HepG2 (cell line): ENCODE data around the gene PHACTR1. TPM values are rescaled to one million over a fixed set of nuclear protein-coding genes. Genes with fewer than 3 reads are reported as not detected.

Source experiments
- ATAC-seq: fragments of 200-7000 bp; cut with Tn5 transposase; 3 replicates; pipeline ENCODE4 v1.9.1; 2020; ENCODE audit warnings: mild to moderate bottlenecking, moderate library complexity
- BruUV-seq: library from RNA; stranded (reverse); fragments of 400-500 nt; replicated peaks from 2 replicates; lab custom pipeline; 2021; lab: Mats Ljungman, UMichigan
- CTCF ChIA-PET: fragments of 300-600 bp; formaldehyde crosslinking; extraction: SDS; loops from one replicate; lab custom pipeline; 2021; ENCODE audit warnings: low total read pairs, inconsistent platforms, low intra/inter-chr PET ratio; lab: Yijun Ruan, JAX
- POLR2A ChIA-PET: fragments of 350-600 bp; sonication (Branson Sonifier 250); formaldehyde crosslinking; loops from one replicate; lab custom pipeline; 2020; ENCODE audit warnings: antibody characterized with exemption, inconsistent platforms; lab: Yijun Ruan, JAX
- DNase-seq: peaks from one replicate; pipeline ENCODE4 v3.0.0-alpha.2; 2015; ENCODE audit warnings: low spot score
- FAIRE-seq: peaks from 3 replicates; lab custom pipeline; 2011; peaks lifted over from hg19 to GRCh38; lab: Jason Lieb, UNC
- H2AFZ ChIP-seq: one replicate; pipeline ENCODE4 v1.6.1; 2011; ENCODE audit warnings: low read length, inconsistent platforms
- H3K27ac ChIP-seq: fragments of 300-600 bp; 3 replicates; pipeline ENCODE4 v1.8.0; 2011; ENCODE audit warnings: mixed run types, mild to moderate bottlenecking, mixed read lengths, low read length, inconsistent platforms; ENCODE audit not compliant: insufficient read depth; ENCODE audit errors: extremely low read length
- H3K27me3 ChIP-seq, 2 experiments: fragments of 200-600 bp in 1 of 2; 2 replicates in 1 of 2; 3 replicates in 1 of 2; pipeline versions ENCODE4 v1.6.0 to v1.8.0; 2011; ENCODE audit warnings: low read length in 2 of 2, mild to moderate bottlenecking in 2 of 2, moderate library complexity in 2 of 2, inconsistent platforms in 1 of 2; ENCODE audit not compliant: insufficient read depth in 2 of 2, control insufficient read depth in 1 of 2
- H3K36me3 ChIP-seq, 2 experiments: fragments of 200-600 bp in 1 of 2; replicated peaks in 1 of 2; 2 replicates in 1 of 2; 3 replicates in 1 of 2; pipeline versions ENCODE4 v1.5.1 to v1.8.0; 2011; ENCODE audit warnings: low read length in 2 of 2, inconsistent platforms in 1 of 2; ENCODE audit not compliant: insufficient read depth in 2 of 2, control insufficient read depth in 1 of 2
- H3K4me1 ChIP-seq: 2 replicates; pipeline ENCODE4 v1.5.1; 2012; ENCODE audit warnings: low read length, inconsistent platforms; ENCODE audit not compliant: insufficient read depth
- H3K4me2 ChIP-seq: 2 replicates; pipeline ENCODE4 v1.6.0; 2011; ENCODE audit warnings: low read depth, low read length, inconsistent platforms
- H3K4me3 ChIP-seq, 3 experiments: fragments of 200-600 bp in 1 of 3; sonication (generic), shearing (Covaris generic) in 1 of 3; replicated peaks in 1 of 3; 2 replicates each; pipeline ENCODE4 v1.5.1; 2011 to 2016; ENCODE audit warnings: low read length in 3 of 3, inconsistent platforms in 2 of 3, low read depth in 2 of 3, mild to moderate bottlenecking in 2 of 3, control low read depth in 1 of 3, mixed read lengths in 1 of 3; ENCODE audit not compliant: insufficient read depth in 1 of 3
- H3K79me2 ChIP-seq: one replicate; pipeline ENCODE4 v1.6.1; 2011; ENCODE audit warnings: low read length, inconsistent platforms; ENCODE audit not compliant: insufficient read depth
- H3K9ac ChIP-seq: 2 replicates; pipeline ENCODE4 v1.6.0; 2011; ENCODE audit warnings: mild to moderate bottlenecking, low read depth, low read length, inconsistent platforms; ENCODE audit not compliant: insufficient read depth
- H3K9me3 ChIP-seq: 2 replicates; pipeline ENCODE4 v1.5.1; 2012; ENCODE audit warnings: mild to moderate bottlenecking, low read length
- H4K20me1 ChIP-seq: 2 replicates; pipeline ENCODE4 v1.6.0; 2011; ENCODE audit warnings: inconsistent platforms, mild to moderate bottlenecking, low read length, moderate library complexity; ENCODE audit not compliant: insufficient read depth
- GATA4 ChIP-seq: sonication (generic); IDR thresholded peaks from 2 replicates; pipeline ENCODE4 v1.6.1; 2016; ENCODE audit warnings: antibody characterized with exemption, low read depth, borderline replicate concordance
- HMGXB3 ChIP-seq: sonication (generic); formaldehyde crosslinking; IDR thresholded peaks from 2 replicates; pipeline ENCODE4 v1.4.0; 2020; ENCODE audit warnings: missing genetic modification reagents, borderline replicate concordance
- LRRFIP1 ChIP-seq: sonication (generic); formaldehyde crosslinking; conservative IDR thresholded peaks from 2 replicates; pipeline ENCODE4 v1.4.0; 2020; ENCODE audit warnings: missing genetic modification reagents
- NCOA2 ChIP-seq: sonication (generic); formaldehyde crosslinking; IDR thresholded peaks from 2 replicates; pipeline ENCODE4 v1.8.0; 2022; ENCODE audit warnings: inconsistent platforms
- TCF12 ChIP-seq, 2 experiments: fragments of 450-650 bp in 1 of 2; sonication (generic) in 1 of 2; formaldehyde crosslinking in 1 of 2; IDR thresholded peaks; 2 replicates each; pipeline versions ENCODE4 v1.6.1 to v1.8.0; 2017 to 2022; ENCODE audit warnings: antibody characterized with exemption in 1 of 2, mild to moderate bottlenecking in 1 of 2, missing genetic modification reagents in 1 of 2, moderate library complexity in 1 of 2
- ZNF674 ChIP-seq: sonication (generic); formaldehyde crosslinking; IDR thresholded peaks from 2 replicates; pipeline ENCODE4 v1.5.0; 2020; ENCODE audit warnings: low read depth, mild to moderate bottlenecking, missing genetic modification reagents
- WGBS: methylation state at CpG from one replicate; pipeline ENCODE4 v1.1.6; 2017; ENCODE audit warnings: low lambda C conversion rate; 5-methylcytosine and 5-hydroxymethylcytosine counted together
- in situ Hi-C: cut with HindIII; loops from 2 replicates; pipeline ENCODE4 v1.10.0; 2017; ENCODE audit warnings: low pct_unique_long_range_greater_than_20kb; ENCODE audit not compliant: extremely low pct_ligation_motif_present
- intact Hi-C: fragments of 100-400 bp; cut with micrococcal nuclease; formaldehyde crosslinking; loops from one replicate; pipeline ENCODE4 v1.10.0; 2022; ENCODE audit not compliant: unreplicated experiment
- polyA plus RNA-seq, 8 experiments: library from polyadenylated mRNA; depleted of rRNA in 3 of 8; stranded (reverse) in 7 of 8; unstranded in 1 of 8; fragments of >200 nt; fragmentation: Illumina TruSeq in 4 of 8; extraction: Trizol in 4 of 8; gene quantifications; 2 replicates each; pipeline versions ENCODE4 v1.2.1 to v1.2.3, GENCODE V29; 2011 to 2016; ENCODE audit warnings: low read depth in 4 of 8, missing spikeins in 1 of 8, mixed read lengths in 1 of 8; ENCODE audit not compliant: insufficient read depth in 1 of 8
- total RNA-seq, 5 experiments: library from RNA; depleted of rRNA; stranded (reverse); fragments of >200 nt; fragmentation: Illumina TruSeq; extraction: Trizol; gene quantifications; 2 replicates each; pipeline ENCODE4 v1.2.3, GENCODE V29; 2016; ENCODE audit warnings: low read depth in 1 of 5
- TF ChIP-seq, protein P1 (sequence below): fragments of 450-650 bp; IDR thresholded peaks from 2 replicates; pipeline ENCODE4 v1.6.1; 2016

The PHACTR1 gene
- total and polyA plus RNA-seq, 2 of the 13 experiments (the other 11 are each of a cell fraction or from before 2014, with no cell fraction given), result 0.09 TPM; not detected in 1

GRCh38 chr6:13146442-13146841, 429.9 kb downstream of the PHACTR1 start:
- Histone ChIP-seq H3K9ac (no peak overlapping the region), H3K27me3 (no peaks in the 10 kb centered on the region), H3K27ac (no peak overlapping the region), H4K20me1 (no peaks in the 10 kb centered on the region), H3K79me2 (no peaks in the 10 kb centered on the region), H3K36me3 (no peaks in the 10 kb centered on the region), H2AFZ (no peak overlapping the region), H3K4me3 (no peak overlapping the region), H3K9me3 (no peaks in the 10 kb centered on the region), H3K4me2 (no peak overlapping the region), H3K4me1 (no peaks in the 10 kb centered on the region)
- WGBS, result 27% methylated on average over 3 of the region's 3 CpGs
- FAIRE-seq (no peak), ATAC-seq (no peak), DNase-seq (no peak)
- intact Hi-C loops, result no loop called here
- TF ChIP-seq, protein P1, sequence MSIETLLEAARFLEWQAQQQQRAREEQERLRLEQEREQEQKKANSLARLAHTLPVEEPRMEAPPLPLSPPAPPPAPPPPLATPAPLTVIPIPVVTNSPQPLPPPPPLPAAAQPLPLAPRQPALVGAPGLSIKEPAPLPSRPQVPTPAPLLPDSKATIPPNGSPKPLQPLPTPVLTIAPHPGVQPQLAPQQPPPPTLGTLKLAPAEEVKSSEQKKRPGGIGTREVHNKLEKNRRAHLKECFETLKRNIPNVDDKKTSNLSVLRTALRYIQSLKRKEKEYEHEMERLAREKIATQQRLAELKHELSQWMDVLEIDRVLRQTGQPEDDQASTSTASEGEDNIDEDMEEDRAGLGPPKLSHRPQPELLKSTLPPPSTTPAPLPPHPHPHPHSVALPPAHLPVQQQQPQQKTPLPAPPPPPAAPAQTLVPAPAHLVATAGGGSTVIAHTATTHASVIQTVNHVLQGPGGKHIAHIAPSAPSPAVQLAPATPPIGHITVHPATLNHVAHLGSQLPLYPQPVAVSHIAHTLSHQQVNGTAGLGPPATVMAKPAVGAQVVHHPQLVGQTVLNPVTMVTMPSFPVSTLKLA, result no peak
- TF ChIP-seq NCOA2 (CRISPR knock-in tag), result no peak
- TF ChIP-seq LRRFIP1, result no peak
- no peak for TF ChIP-seq ZNF674
- no peak for TF ChIP-seq GATA4
- TF ChIP-seq TCF12 (IDR thresholded peaks at IDR 0.05), result no peak
- no peak for TF ChIP-seq TCF12 (CRISPR knock-in tag; IDR thresholded peaks at IDR 0.05)
- no peak for TF ChIP-seq HMGXB3 (CRISPR knock-in tag)
- CTCF ChIA-PET, result no interaction called here
- in situ Hi-C loops, result no loop called here
- POLR2A ChIA-PET, result no interaction called here
- BruUV-seq, result no TSS peak
